Measurements from ENCODE around the gene CWH43. TPM values are rescaled to one million over a fixed set of nuclear protein-coding genes. Genes with fewer than 3 reads are reported as not detected.

Gene CWH43
- total and polyA plus RNA-seq, 2 of the 13 experiments (the other 11 are each of a cell fraction or from before 2014, with no cell fraction given): not detected

GRCh38 chr4:48970471-48970921 is 15.6 kb upstream of the CWH43 start:
- TF ChIP-seq ZFP1 (CRISPR knock-in tag; IDR thresholded peaks at IDR 0.05) (no peak), ZNF24 (IDR thresholded peaks at IDR 0.05) (no peak), ZNF180 (CRISPR knock-in tag; IDR thresholded peaks at IDR 0.05; ENCODE audit: borderline replicate concordance, low read depth) (no peak), ZNF614 (CRISPR knock-in tag; IDR thresholded peaks at IDR 0.05; ENCODE audit: borderline replicate concordance) (no peak), REXO4 (CRISPR knock-in tag; IDR thresholded peaks at IDR 0.05; ENCODE audit: borderline replicate concordance) (no peak), YEATS2 (CRISPR knock-in tag; IDR thresholded peaks at IDR 0.05; ENCODE audit: borderline replicate concordance) (no peak), NPAS2 (CRISPR knock-in tag; IDR thresholded peaks at IDR 0.05; ENCODE audit: borderline replicate concordance) (no peak), MXD4 (CRISPR knock-in tag; IDR thresholded peaks at IDR 0.05) (no peak), JUND (CRISPR knock-in tag; IDR thresholded peaks at IDR 0.05) (no peak), SIN3B (IDR thresholded peaks at IDR 0.05; ENCODE audit: low read length) (no peak), PHF5A (CRISPR knock-in tag; IDR thresholded peaks at IDR 0.05; ENCODE audit: low read depth, unreplicated experiment) (no peak), ZNF292 (CRISPR knock-in tag; IDR thresholded peaks at IDR 0.05; ENCODE audit: borderline replicate concordance, low read depth) (no peak), LRRFIP1 (CRISPR knock-in tag; conservative IDR thresholded peaks at IDR 0.05) (no peak), ARID2 (CRISPR knock-in tag; IDR thresholded peaks at IDR 0.05; ENCODE audit: borderline replicate concordance) (no peak), TFAP4 (IDR thresholded peaks at IDR 0.05; ENCODE audit: borderline replicate concordance, low read depth) (no peak), ZNF572 (CRISPR knock-in tag; IDR thresholded peaks at IDR 0.05) (no peak), CC2D1A (CRISPR knock-in tag; IDR thresholded peaks at IDR 0.05) (no peak)
- intact Hi-C loops (cut with micrococcal nuclease; ENCODE audit: unreplicated experiment): no loop called here
- Histone ChIP-seq H3K4me1 (ENCODE audit: insufficient read depth, low read length) (no peaks in the 10 kb centered on the region), H3K27ac (ENCODE audit: extremely low read length, insufficient read depth, low read length) (no peak overlapping the region), H3K4me2 (ENCODE audit: low read depth, low read length) (no peak overlapping the region), H3K9me3 (ENCODE audit: low read length) (no peaks in the 10 kb centered on the region), H3K4me3 (replicated peaks in 1 of 3; ENCODE audit: insufficient read depth in 1 of 3, low read depth in 2 of 3, low read length in 3 of 3) (no peak overlapping the region), H3K79me2 (ENCODE audit: insufficient read depth, low read length) (no peaks in the 10 kb centered on the region), H3K36me3 (replicated peaks in 1 of 2; ENCODE audit: control insufficient read depth in 1 of 2, insufficient read depth in 2 of 2, low read length in 2 of 2) (no peaks in the 10 kb centered on the region), H4K20me1 (ENCODE audit: insufficient read depth, low read length) (no peaks in the 10 kb centered on the region), H3K9ac (ENCODE audit: insufficient read depth, low read depth, low read length) (no peak overlapping the region), H2AFZ (ENCODE audit: low read length) (no peak overlapping the region), H3K27me3 (ENCODE audit: control insufficient read depth in 1 of 2, insufficient read depth in 2 of 2, low read length in 2 of 2) (no peaks in the 10 kb centered on the region)
- ChIA-PET POLR2A (no interaction called here), CTCF (ENCODE audit: low intra/inter-chr PET ratio, low total read pairs) (no interaction called here)
- no peak for FAIRE-seq
- no peak for DNase-seq (ENCODE audit: low spot score)
- WGBS (ENCODE audit: low lambda C conversion rate): 20% methylated on average over 3 of the region's 3 CpGs
- in situ Hi-C loops (cut with HindIII; ENCODE audit: extremely low pct_ligation_motif_present, low pct_unique_long_range_greater_than_20kb): no loop called here
- no peak for ATAC-seq
- BruUV-seq (replicated peaks): no TSS peak

Measured in HepG2 (cell line).